GM23338 (cell line): ENCODE measurements around the gene SERINC5. TPM values are rescaled to one million over a fixed set of nuclear protein-coding genes. Genes with fewer than 3 reads are reported as not detected.

Source experiments
- ATAC-seq: fragments of 200-7000 bp; cut with Tn5 transposase; 3 replicates; pipeline ENCODE4 v1.9.1; 2020
- DNase-seq: peaks from one replicate; pipeline ENCODE4 v3.0.0-alpha.2; 2015; ENCODE audit warnings: low spot score
- H2AFZ ChIP-seq: fragments of 200-600 bp; sonication (generic); 2 replicates; pipeline ENCODE4 v1.8.0; 2016; ENCODE audit warnings: antibody characterized with exemption, mild to moderate bottlenecking, moderate library complexity
- H3F3A ChIP-seq: fragments of 200-600 bp; sonication (generic); replicated peaks from 2 replicates; pipeline ENCODE4 v1.8.0; 2017; ENCODE audit warnings: antibody characterized with exemption, mixed run types, low read depth
- H3K27ac ChIP-seq: fragments of 200-600 bp; sonication (generic); 2 replicates; pipeline ENCODE4 v1.6.1; 2016; ENCODE audit warnings: low read depth
- H3K27me3 ChIP-seq: fragments of 200-600 bp; sonication (generic); 2 replicates; pipeline ENCODE4 v1.8.0; 2016; ENCODE audit warnings: mild to moderate bottlenecking, mixed run types, moderate library complexity; ENCODE audit not compliant: insufficient read depth
- H3K36me3 ChIP-seq: fragments of 200-600 bp; sonication (generic); 2 replicates; pipeline ENCODE4 v1.8.0; 2016; ENCODE audit warnings: mild to moderate bottlenecking; ENCODE audit not compliant: insufficient read depth
- H3K4me1 ChIP-seq: fragments of 200-600 bp; sonication (generic); 2 replicates; pipeline ENCODE4 v1.8.0; 2016; ENCODE audit warnings: mild to moderate bottlenecking, moderate library complexity; ENCODE audit not compliant: insufficient read depth
- H3K4me2 ChIP-seq: fragments of 200-600 bp; sonication (generic); 2 replicates; pipeline ENCODE4 v1.7.1; 2017; ENCODE audit warnings: mixed run types
- H3K4me3 ChIP-seq: fragments of 200-600 bp; sonication (generic); 2 replicates; pipeline ENCODE4 v1.6.1; 2016; ENCODE audit warnings: mixed run types
- H3K79me2 ChIP-seq: fragments of 200-600 bp; sonication (generic); replicated peaks from 2 replicates; pipeline ENCODE4 v1.8.0; 2017; ENCODE audit warnings: mild to moderate bottlenecking; ENCODE audit not compliant: insufficient read depth
- H3K9me2 ChIP-seq: fragments of 200-600 bp; sonication (generic); 2 replicates; pipeline ENCODE4 v1.8.0; 2017; ENCODE audit not compliant: insufficient read depth
- H4K20me1 ChIP-seq: fragments of 200-600 bp; sonication (generic); replicated peaks from 2 replicates; pipeline ENCODE4 v1.8.0; 2017; ENCODE audit warnings: mild to moderate bottlenecking; ENCODE audit not compliant: insufficient read depth
- H3K27ac Mint-ChIP-seq: 2 replicates; pipeline ENCODE4 v1.8.0; 2020; ENCODE audit warnings: inconsistent platforms, mild to moderate bottlenecking, moderate library complexity, mixed read lengths
- H3K27me3 Mint-ChIP-seq: 3 replicates; pipeline ENCODE4 v1.8.0; 2022; ENCODE audit warnings: low read depth, mild to moderate bottlenecking, moderate library complexity, mixed read lengths, inconsistent platforms; ENCODE audit not compliant: insufficient read depth, poor library complexity
- H3K36me3 Mint-ChIP-seq: 3 replicates; pipeline ENCODE4 v1.8.0; 2021; ENCODE audit warnings: low read depth, mild to moderate bottlenecking, inconsistent platforms, moderate library complexity, mixed read lengths
- H3K4me1 Mint-ChIP-seq: 3 replicates; pipeline ENCODE4 v1.8.0; 2020; ENCODE audit warnings: mild to moderate bottlenecking, inconsistent platforms, mixed read lengths
- H3K4me3 Mint-ChIP-seq: 3 replicates; pipeline ENCODE4 v1.8.0; 2021; ENCODE audit warnings: moderate library complexity, mild to moderate bottlenecking, inconsistent platforms, mixed read lengths
- H3K9me3 Mint-ChIP-seq: 3 replicates; pipeline ENCODE4 v1.8.0; 2020; ENCODE audit warnings: moderate library complexity, mild to moderate bottlenecking, inconsistent platforms, mixed read lengths
- CREB1 ChIP-seq: fragments of 250-450 bp; sonication (Bioruptor Pico); IDR thresholded peaks from 2 replicates; pipeline ENCODE4 v1.5.0; 2020; ENCODE audit warnings: low read depth, mild to moderate bottlenecking, moderate library complexity
- EZH2 ChIP-seq: fragments of 200-600 bp; sonication (generic); IDR thresholded peaks from one replicate; pipeline ENCODE4 v1.8.0; 2017; ENCODE audit warnings: antibody characterized with exemption, mild to moderate bottlenecking, low read depth; ENCODE audit not compliant: unreplicated experiment
- EZH2phosphoT487 ChIP-seq: fragments of 200-600 bp; sonication (generic); IDR thresholded peaks from one replicate; pipeline ENCODE4 v1.8.1; 2018; ENCODE audit warnings: antibody characterized with exemption; ENCODE audit not compliant: unreplicated experiment
- JUNB ChIP-seq: IDR thresholded peaks from one replicate; pipeline ENCODE4 v1.6.1; 2016; ENCODE audit warnings: antibody characterized with exemption; ENCODE audit not compliant: unreplicated experiment
- NANOG ChIP-seq: IDR thresholded peaks from 2 replicates; pipeline ENCODE4 v1.6.1; 2016; ENCODE audit warnings: antibody characterized with exemption, borderline replicate concordance
- POLR2AphosphoS5 ChIP-seq: IDR thresholded peaks from 2 replicates; pipeline ENCODE4 v1.6.1; 2016; ENCODE audit warnings: antibody characterized with exemption, low read depth
- REST ChIP-seq: IDR thresholded peaks from one replicate; pipeline ENCODE4 v1.6.1; 2018; ENCODE audit warnings: antibody characterized with exemption; ENCODE audit not compliant: unreplicated experiment
- STAT1 ChIP-seq: IDR thresholded peaks from one replicate; pipeline ENCODE4 v1.6.1; 2016; ENCODE audit warnings: antibody characterized with exemption; ENCODE audit not compliant: unreplicated experiment
- ZNF114 ChIP-seq: fragments of 250-450 bp; sonication (Bioruptor Pico); IDR thresholded peaks from 2 replicates; pipeline ENCODE4 v1.5.0; 2020; ENCODE audit warnings: mild to moderate bottlenecking, moderate library complexity
- ZNF331 ChIP-seq: fragments of 250-450 bp; sonication (Bioruptor Pico); IDR thresholded peaks from 2 replicates; pipeline ENCODE4 v1.5.0; 2020; ENCODE audit warnings: low read depth, mild to moderate bottlenecking, moderate library complexity
- ZNF462 ChIP-seq: fragments of 250-450 bp; sonication (Bioruptor Pico); IDR thresholded peaks from 2 replicates; pipeline ENCODE4 v1.5.0; 2020; ENCODE audit warnings: mild to moderate bottlenecking, moderate library complexity
- polyA plus RNA-seq: library from polyadenylated mRNA; unstranded; fragments of >200 nt; fragmentation: Nextera tagmentation; extraction: Ambion mirVana; gene quantifications from 2 replicates; pipeline ENCODE4 v1.2.1, GENCODE V29; 2016
- total RNA-seq: library from RNA; depleted of rRNA; stranded (reverse); fragments of >200 nt; shearing (Covaris generic); gene quantifications from 2 replicates; pipeline ENCODE4 v1.2.3, GENCODE V29; 2014
- TF ChIP-seq, protein P1 (sequence below): IDR thresholded peaks from 2 replicates; pipeline ENCODE4 v1.6.1; 2016; ENCODE audit warnings: antibody characterized with exemption
- TF ChIP-seq, protein P2 (sequence below), 2 experiments: fragments of 200-600 bp in 1 of 2; sonication (generic) in 1 of 2; conservative IDR thresholded peaks; 2 replicates each; pipeline versions ENCODE4 v1.5.1 to v1.6.1; 2016 to 2017; ENCODE audit warnings: antibody characterized with exemption in 2 of 2, low read depth in 2 of 2, mild to moderate bottlenecking in 2 of 2, moderate library complexity in 1 of 2

SERINC5 gene
- total and polyA plus RNA-seq, 2 experiments from 2014 or later, result 34.0 to 107 TPM

DNA sequence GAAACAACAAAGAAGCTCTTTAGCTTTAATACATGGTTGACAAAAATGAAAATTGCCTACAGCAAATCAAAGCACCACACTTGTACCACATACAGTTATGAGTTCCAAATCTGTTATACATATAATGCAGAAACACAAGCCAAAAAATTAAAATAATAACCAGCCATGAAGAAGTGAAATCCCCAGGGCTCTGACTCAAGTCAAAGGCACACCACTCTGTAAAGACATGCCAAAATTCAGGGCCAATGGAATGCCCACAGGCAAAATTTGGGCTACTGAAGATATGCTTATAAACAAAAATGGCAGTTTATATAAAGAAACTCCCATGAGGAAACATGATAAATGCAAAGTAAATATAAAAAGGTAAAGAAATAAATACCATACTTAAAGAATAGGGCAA, 191.7 kb downstream of the SERINC5 start:
- H3K4me1 ChIP-seq, result peaks cover 11% of the 10 kb centered on the region; the same call in 1 of the 2 replicates
- no peaks in the 10 kb centered on the region for H4K20me1 ChIP-seq
- ATAC-seq (no peak), DNase-seq (no peak)
- no peaks in the 10 kb centered on the region for H3K27me3 ChIP-seq
- TF ChIP-seq, protein P1, sequence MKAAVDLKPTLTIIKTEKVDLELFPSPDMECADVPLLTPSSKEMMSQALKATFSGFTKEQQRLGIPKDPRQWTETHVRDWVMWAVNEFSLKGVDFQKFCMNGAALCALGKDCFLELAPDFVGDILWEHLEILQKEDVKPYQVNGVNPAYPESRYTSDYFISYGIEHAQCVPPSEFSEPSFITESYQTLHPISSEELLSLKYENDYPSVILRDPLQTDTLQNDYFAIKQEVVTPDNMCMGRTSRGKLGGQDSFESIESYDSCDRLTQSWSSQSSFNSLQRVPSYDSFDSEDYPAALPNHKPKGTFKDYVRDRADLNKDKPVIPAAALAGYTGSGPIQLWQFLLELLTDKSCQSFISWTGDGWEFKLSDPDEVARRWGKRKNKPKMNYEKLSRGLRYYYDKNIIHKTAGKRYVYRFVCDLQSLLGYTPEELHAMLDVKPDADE, result no peak
- TF ChIP-seq POLR2AphosphoS5 (no peak), EZH2phosphoT487 (no peak), CREB1 (CRISPR knock-in tag) (no peak), REST (no peak), JUNB (no peak), STAT1 (no peak), NANOG (no peak), ZNF331 (CRISPR knock-in tag) (no peak), ZNF114 (CRISPR knock-in tag) (no peak), EZH2 (no peak), ZNF462 (CRISPR knock-in tag) (no peak)
- TF ChIP-seq, protein P2, sequence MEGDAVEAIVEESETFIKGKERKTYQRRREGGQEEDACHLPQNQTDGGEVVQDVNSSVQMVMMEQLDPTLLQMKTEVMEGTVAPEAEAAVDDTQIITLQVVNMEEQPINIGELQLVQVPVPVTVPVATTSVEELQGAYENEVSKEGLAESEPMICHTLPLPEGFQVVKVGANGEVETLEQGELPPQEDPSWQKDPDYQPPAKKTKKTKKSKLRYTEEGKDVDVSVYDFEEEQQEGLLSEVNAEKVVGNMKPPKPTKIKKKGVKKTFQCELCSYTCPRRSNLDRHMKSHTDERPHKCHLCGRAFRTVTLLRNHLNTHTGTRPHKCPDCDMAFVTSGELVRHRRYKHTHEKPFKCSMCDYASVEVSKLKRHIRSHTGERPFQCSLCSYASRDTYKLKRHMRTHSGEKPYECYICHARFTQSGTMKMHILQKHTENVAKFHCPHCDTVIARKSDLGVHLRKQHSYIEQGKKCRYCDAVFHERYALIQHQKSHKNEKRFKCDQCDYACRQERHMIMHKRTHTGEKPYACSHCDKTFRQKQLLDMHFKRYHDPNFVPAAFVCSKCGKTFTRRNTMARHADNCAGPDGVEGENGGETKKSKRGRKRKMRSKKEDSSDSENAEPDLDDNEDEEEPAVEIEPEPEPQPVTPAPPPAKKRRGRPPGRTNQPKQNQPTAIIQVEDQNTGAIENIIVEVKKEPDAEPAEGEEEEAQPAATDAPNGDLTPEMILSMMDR (conservative IDR thresholded peaks at IDR 0.05; ENCODE audit: low read depth in 2 of 2), result no peak
- H3K27me3 Mint-ChIP-seq, result peaks cover 3% of the 10 kb centered on the region
- H3K9me2 ChIP-seq, result no peaks in the 10 kb centered on the region
- no peak overlapping the region for H2AFZ ChIP-seq
- no peak overlapping the region for H3K4me3 ChIP-seq
- H3K4me3 Mint-ChIP-seq, result no peak overlapping the region
- H3K4me1 Mint-ChIP-seq, result peaks cover 10% of the 10 kb centered on the region
- no peak overlapping the region for H3K27ac ChIP-seq
- no peaks in the 10 kb centered on the region for H3K9me3 Mint-ChIP-seq
- no peaks in the 10 kb centered on the region for H3K36me3 Mint-ChIP-seq
- no peak overlapping the region for H3K27ac Mint-ChIP-seq
- H3F3A ChIP-seq, result peaks cover 5% of the 10 kb centered on the region; the same call in 1 of the 2 replicates
- H3K79me2 ChIP-seq, result no peaks in the 10 kb centered on the region
- H3K36me3 ChIP-seq, result no peaks in the 10 kb centered on the region
- H3K4me2 ChIP-seq, result no peak overlapping the region
